Trophoblast cell (in vitro differentiated cells and primary cell): ENCODE results near the gene PTPRM.
A peak's percentile ranks its signal among the peaks of the same experiment; 100 is the strongest.

Experiments
- DNase-seq, 2 donors: peaks; one replicate each; pipeline ENCODE4 v3.0.0-alpha.2; 2016
- H2AFZ ChIP-seq: 2 replicates; pipeline ENCODE4 v1.6.1; 2013; ENCODE audit warnings: low read length, moderate library complexity, mild to moderate bottlenecking; ENCODE audit not compliant: insufficient read depth, poor library complexity
- H2AK5ac ChIP-seq: 2 replicates; pipeline ENCODE4 v1.6.1; 2013; ENCODE audit warnings: mild to moderate bottlenecking, low read length
- H2BK120ac ChIP-seq: 2 replicates; pipeline ENCODE4 v1.6.1; 2013; ENCODE audit warnings: low read length, mild to moderate bottlenecking, moderate library complexity; ENCODE audit not compliant: insufficient read depth, poor library complexity
- H2BK12ac ChIP-seq: 2 replicates; pipeline ENCODE4 v1.6.1; 2013; ENCODE audit warnings: mild to moderate bottlenecking, low read length, moderate library complexity
- H2BK5ac ChIP-seq: 2 replicates; pipeline ENCODE4 v1.6.1; 2013; ENCODE audit warnings: low read length, low read depth, moderate library complexity, mild to moderate bottlenecking; ENCODE audit not compliant: poor library complexity
- H3K14ac ChIP-seq: 2 replicates; pipeline ENCODE4 v1.6.1; 2013; ENCODE audit warnings: mild to moderate bottlenecking, low read length
- H3K18ac ChIP-seq: 2 replicates; pipeline ENCODE4 v1.6.1; 2013; ENCODE audit warnings: mild to moderate bottlenecking, low read length
- H3K23ac ChIP-seq: 2 replicates; pipeline ENCODE4 v1.6.1; 2013; ENCODE audit warnings: low read length
- H3K27ac ChIP-seq: 2 replicates; pipeline ENCODE4 v1.5.1; 2013; ENCODE audit warnings: low read depth, mild to moderate bottlenecking, inconsistent platforms, low read length, moderate library complexity
- H3K27me3 ChIP-seq: 2 replicates; pipeline ENCODE4 v1.6.1; 2013; ENCODE audit warnings: inconsistent platforms, mild to moderate bottlenecking, low read length, moderate library complexity; ENCODE audit not compliant: insufficient read depth
- H3K36me3 ChIP-seq, 2 experiments: 1 replicate in 1 of 2; 2 replicates in 1 of 2; pipeline ENCODE4 v1.6.1; 2013; ENCODE audit warnings: low read length in 2 of 2, mild to moderate bottlenecking in 2 of 2, moderate library complexity in 1 of 2; ENCODE audit not compliant: insufficient read depth in 2 of 2, control insufficient read depth in 1 of 2
- H3K4ac ChIP-seq: 2 replicates; pipeline ENCODE4 v1.6.1; 2013; ENCODE audit warnings: low read depth, mild to moderate bottlenecking, low read length, moderate library complexity
- H3K4me1 ChIP-seq, 2 experiments: 1 replicate in 1 of 2; 2 replicates in 1 of 2; pipeline ENCODE4 v1.6.1; 2013; ENCODE audit warnings: low read length in 2 of 2, mild to moderate bottlenecking in 2 of 2, moderate library complexity in 1 of 2; ENCODE audit not compliant: insufficient read depth in 2 of 2, control insufficient read depth in 1 of 2
- H3K4me2 ChIP-seq: 2 replicates; pipeline ENCODE4 v1.6.1; 2013; ENCODE audit warnings: inconsistent platforms, mild to moderate bottlenecking, low read length, moderate library complexity
- H3K4me3 ChIP-seq: 2 replicates; pipeline ENCODE4 v1.5.1; 2013; ENCODE audit warnings: mild to moderate bottlenecking, low read depth, low read length, inconsistent platforms
- H3K79me1 ChIP-seq: one replicate; pipeline ENCODE4 v1.6.1; 2013; ENCODE audit warnings: low read length
- H3K79me2 ChIP-seq: 2 replicates; pipeline ENCODE4 v1.6.1; 2013; ENCODE audit warnings: low read length, mild to moderate bottlenecking; ENCODE audit not compliant: control insufficient read depth, insufficient read depth, poor library complexity
- H3K9ac ChIP-seq: 2 replicates; pipeline ENCODE4 v1.6.1; 2013; ENCODE audit warnings: mild to moderate bottlenecking, low read length
- H3K9me3 ChIP-seq: 2 replicates; pipeline ENCODE4 v1.6.1; 2013; ENCODE audit warnings: low read depth, mild to moderate bottlenecking, control low read depth, inconsistent platforms, low read length; ENCODE audit not compliant: insufficient read depth
- H4K12ac ChIP-seq: 2 replicates; pipeline ENCODE4 v1.6.1; 2013; ENCODE audit warnings: low read depth, mild to moderate bottlenecking, low read length, moderate library complexity
- H4K8ac ChIP-seq: 2 replicates; pipeline ENCODE4 v1.6.1; 2013; ENCODE audit warnings: low read depth, mild to moderate bottlenecking, low read length, moderate library complexity
- H4K91ac ChIP-seq: one replicate; pipeline ENCODE4 v1.6.1; 2013; ENCODE audit warnings: low read depth, mild to moderate bottlenecking, low read length, moderate library complexity
- WGBS: extraction: QIAGEN DNeasy Blood & Tissue Kit; methylation state at CpG from one replicate; pipeline ENCODE4 v1.1.7; 2013; ENCODE audit warnings: missing lambda C conversion rate; ENCODE audit not compliant: insufficient read length, insufficient coverage; ENCODE audit errors: extremely low coverage; 5-methylcytosine and 5-hydroxymethylcytosine counted together

The PTPRM gene

DNA sequence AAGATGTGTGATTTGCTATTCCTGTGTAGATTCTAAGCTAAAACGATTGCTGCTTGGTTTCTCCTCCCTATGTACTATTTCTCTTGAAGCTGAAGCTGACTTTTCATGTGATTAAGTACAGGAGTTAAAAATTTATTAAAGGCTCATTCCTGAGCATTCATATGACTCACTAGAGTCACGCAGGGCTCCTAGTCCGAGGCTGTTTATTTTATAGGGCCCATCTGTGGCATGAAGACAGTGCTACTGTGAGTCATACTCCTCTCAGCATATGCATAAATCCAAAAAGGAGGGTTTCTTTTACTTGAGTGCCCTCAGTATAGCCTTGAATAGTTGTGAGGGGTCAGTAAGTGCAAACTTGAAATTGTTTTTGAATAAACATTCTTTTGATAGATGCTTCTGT, 378.8 kb downstream of the PTPRM start:
- WGBS = no CpG with 5 or more reads among the region's 3 CpGs

DNA sequence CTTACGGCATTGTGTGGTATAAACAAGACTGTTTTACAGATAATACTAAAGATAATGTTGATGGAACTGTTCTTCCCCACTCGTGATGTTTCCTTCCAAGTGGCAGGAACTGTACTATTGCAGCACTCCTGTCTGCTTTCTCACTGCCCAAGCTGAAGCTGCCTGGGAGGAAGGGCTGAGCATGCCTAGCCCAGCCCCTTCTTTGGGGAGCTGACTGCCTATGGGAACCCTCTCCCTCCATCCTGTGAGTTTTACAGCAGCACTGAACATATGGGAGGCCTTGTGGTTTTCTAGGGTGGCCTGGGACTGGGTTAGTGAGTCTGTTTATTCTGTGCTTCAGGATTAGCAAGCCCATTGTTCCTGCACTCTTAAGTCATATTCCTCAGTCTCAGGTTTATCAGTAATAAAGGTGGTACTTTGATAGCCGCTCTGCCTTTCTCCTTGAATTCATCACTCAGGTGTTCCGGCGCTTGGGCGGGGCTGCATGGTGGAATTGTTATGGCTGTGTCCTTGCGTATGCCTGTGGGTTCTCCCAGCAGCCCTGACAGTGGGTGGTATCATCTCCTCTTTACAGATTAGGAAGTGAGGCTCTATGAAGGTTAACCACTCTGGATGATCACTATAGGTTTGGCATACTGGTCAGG, 379.7 kb downstream of the PTPRM start:
- no peaks in the 10 kb centered on the region for H3K27me3 ChIP-seq
- no CpG with 5 or more reads among the region's 7 CpGs for WGBS
- H4K12ac ChIP-seq = no peak overlapping the region
- no peak overlapping the region for H3K9ac ChIP-seq
- H2BK12ac ChIP-seq = no peak overlapping the region
- H3K9me3 ChIP-seq = no peaks in the 10 kb centered on the region
- H4K91ac ChIP-seq = no peak overlapping the region
- H3K27ac ChIP-seq = no peak overlapping the region
- H4K8ac ChIP-seq = peak overlapping the region; percentile 62
- no peak overlapping the region for H2BK5ac ChIP-seq
- DNase-seq = no peak
- H3K4me3 ChIP-seq = no peak overlapping the region
- H3K79me1 ChIP-seq = peaks cover 2% of the 10 kb centered on the region
- no peaks in the 10 kb centered on the region for H3K79me2 ChIP-seq
- H3K14ac ChIP-seq = peak overlapping the region; percentile 13
- no peak overlapping the region for H2BK120ac ChIP-seq
- peak overlapping the region; percentile 62 for H3K18ac ChIP-seq
- H3K36me3 ChIP-seq = no peaks in the 10 kb centered on the region
- peaks cover 0 to 7% of the 10 kb centered on the region in 2 experiments for H3K4me1 ChIP-seq
- no peak overlapping the region for H3K4ac ChIP-seq
- no peak overlapping the region for H3K23ac ChIP-seq
- H3K4me2 ChIP-seq = peak overlapping the region; percentile 16
- no peak overlapping the region for H2AK5ac ChIP-seq
- no peak overlapping the region for H2AFZ ChIP-seq

More for the DNA sequence above, 378.8 kb downstream of the PTPRM start:
- Histone ChIP-seq H3K4ac (no peak overlapping the region), H3K23ac (no peak overlapping the region), H2BK120ac (no peak overlapping the region), H3K79me2 (no peaks in the 10 kb centered on the region), H4K91ac (no peak overlapping the region), H3K9me3 (no peaks in the 10 kb centered on the region), H3K27me3 (no peaks in the 10 kb centered on the region), H2BK5ac (no peak overlapping the region), H2BK12ac (no peak overlapping the region), H2AFZ (no peak overlapping the region), H2AK5ac (no peak overlapping the region), H3K14ac (no peak overlapping the region), H3K18ac (no peak overlapping the region), H4K8ac (no peak overlapping the region), H3K9ac (no peak overlapping the region), H3K4me1 (peaks cover 0 to 8% of the 10 kb centered on the region in 2 experiments), H3K79me1 (peaks cover 2% of the 10 kb centered on the region), H3K27ac (no peak overlapping the region), H3K4me2 (no peak overlapping the region), H3K36me3 (no peaks in the 10 kb centered on the region), H4K12ac (no peak overlapping the region), H3K4me3 (no peak overlapping the region)
- peak in 1 of 2 donors; percentile 12 for DNase-seq

GRCh38 chr18:7950380-7951136, 383.4 kb downstream of the PTPRM start:
- Histone ChIP-seq H3K4me3 (no peak overlapping the region), H3K79me2 (no peaks in the 10 kb centered on the region), H2AK5ac (no peak overlapping the region), H3K23ac (no peak overlapping the region), H3K4me1 (peaks cover 0 to 7% of the 10 kb centered on the region in 2 experiments), H3K27ac (no peak overlapping the region), H3K27me3 (peaks cover 3% of the 10 kb centered on the region), H3K9me3 (no peaks in the 10 kb centered on the region), H3K36me3 (no peaks in the 10 kb centered on the region), H3K9ac (no peak overlapping the region), H4K91ac (no peak overlapping the region), H2AFZ (no peak overlapping the region), H4K12ac (no peak overlapping the region), H3K79me1 (peaks cover 2% of the 10 kb centered on the region), H3K4me2 (no peak overlapping the region), H3K14ac (no peak overlapping the region), H2BK5ac (no peak overlapping the region), H2BK12ac (no peak overlapping the region), H3K4ac (no peak overlapping the region), H3K18ac (no peak overlapping the region), H2BK120ac (no peak overlapping the region), H4K8ac (no peak overlapping the region)
- peak in 1 of 2 donors; percentile 5 for DNase-seq
- WGBS = no CpG with 5 or more reads among the region's 6 CpGs

DNA sequence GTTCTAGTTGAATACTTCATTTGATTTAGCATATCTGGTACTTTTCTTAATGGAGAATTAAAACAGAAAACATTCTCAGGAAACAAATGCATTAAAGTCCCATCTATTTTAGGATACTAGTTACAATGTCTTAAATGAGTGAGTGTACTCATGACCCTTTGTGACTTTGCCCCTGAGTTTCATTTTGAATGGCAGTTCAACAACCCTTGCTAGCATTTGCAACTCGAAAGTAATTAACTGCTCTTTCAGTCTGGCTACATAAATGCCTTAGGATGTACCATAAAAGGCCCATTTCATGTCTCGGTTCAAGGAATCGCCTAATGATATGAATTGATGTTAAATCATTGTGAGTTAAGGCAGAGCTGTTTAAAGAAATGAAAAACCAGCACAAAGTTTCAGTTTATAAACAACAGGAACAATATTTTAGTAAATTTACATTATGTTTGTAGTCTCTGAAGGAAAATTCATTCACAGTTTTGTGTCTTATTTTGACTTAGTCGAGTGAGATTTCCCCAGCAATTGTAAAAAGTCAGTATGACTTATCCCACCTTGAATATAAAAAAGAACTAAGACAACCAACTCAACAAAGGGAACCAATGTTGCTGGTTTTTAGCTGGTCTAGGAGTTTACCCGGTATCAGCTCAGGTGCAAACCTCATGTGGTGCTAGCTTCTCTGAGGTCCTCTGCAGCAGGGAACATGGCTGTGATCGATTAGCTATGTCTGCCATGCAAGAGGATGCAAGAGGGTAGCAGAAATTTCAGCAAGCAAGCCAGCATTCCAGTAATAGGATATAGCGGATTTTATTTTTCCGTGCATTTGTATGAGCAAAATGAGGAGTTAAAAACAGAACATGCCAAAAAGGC, 386.2 kb downstream of the PTPRM start:
- no peak overlapping the region for H3K9ac ChIP-seq
- no peak overlapping the region for H3K23ac ChIP-seq
- H2BK12ac ChIP-seq = no peak overlapping the region
- DNase-seq = no peak
- H3K4me2 ChIP-seq = no peak overlapping the region
- peaks cover 0 to 2% of the 10 kb centered on the region in 2 experiments for H3K4me1 ChIP-seq
- H3K14ac ChIP-seq = no peak overlapping the region
- no peak overlapping the region for H4K12ac ChIP-seq
- H4K91ac ChIP-seq = no peak overlapping the region
- peaks cover 3% of the 10 kb centered on the region for H3K27me3 ChIP-seq
- H3K4me3 ChIP-seq = no peak overlapping the region
- no peak overlapping the region for H3K27ac ChIP-seq
- H3K4ac ChIP-seq = no peak overlapping the region
- no peak overlapping the region for H2BK120ac ChIP-seq
- no peak overlapping the region for H2BK5ac ChIP-seq
- H2AK5ac ChIP-seq = no peak overlapping the region
- no peaks in the 10 kb centered on the region for H3K9me3 ChIP-seq
- H3K36me3 ChIP-seq = peaks cover 0 to 2% of the 10 kb centered on the region in 2 experiments
- H3K79me1 ChIP-seq = no peaks in the 10 kb centered on the region
- H3K18ac ChIP-seq = no peak overlapping the region
- WGBS = no CpG with 5 or more reads among the region's 8 CpGs
- H4K8ac ChIP-seq = no peak overlapping the region
- H2AFZ ChIP-seq = no peak overlapping the region
- H3K79me2 ChIP-seq = no peaks in the 10 kb centered on the region
